HG03097 (cell line): ENCODE measurements around the gene PVR.
"Not testable (repeated sequence)": the region's sequence is repeated elsewhere in the genome, so short reads cannot be mapped to it uniquely, and the experiment has no call there.

Experiments
- ATAC-seq: cut with Tn5 transposase; IDR thresholded peaks from one replicate; pipeline ENCODE4 v1.9.1; 2021; ENCODE audit not compliant: unreplicated experiment, low FRiP score

The PVR gene

DNA sequence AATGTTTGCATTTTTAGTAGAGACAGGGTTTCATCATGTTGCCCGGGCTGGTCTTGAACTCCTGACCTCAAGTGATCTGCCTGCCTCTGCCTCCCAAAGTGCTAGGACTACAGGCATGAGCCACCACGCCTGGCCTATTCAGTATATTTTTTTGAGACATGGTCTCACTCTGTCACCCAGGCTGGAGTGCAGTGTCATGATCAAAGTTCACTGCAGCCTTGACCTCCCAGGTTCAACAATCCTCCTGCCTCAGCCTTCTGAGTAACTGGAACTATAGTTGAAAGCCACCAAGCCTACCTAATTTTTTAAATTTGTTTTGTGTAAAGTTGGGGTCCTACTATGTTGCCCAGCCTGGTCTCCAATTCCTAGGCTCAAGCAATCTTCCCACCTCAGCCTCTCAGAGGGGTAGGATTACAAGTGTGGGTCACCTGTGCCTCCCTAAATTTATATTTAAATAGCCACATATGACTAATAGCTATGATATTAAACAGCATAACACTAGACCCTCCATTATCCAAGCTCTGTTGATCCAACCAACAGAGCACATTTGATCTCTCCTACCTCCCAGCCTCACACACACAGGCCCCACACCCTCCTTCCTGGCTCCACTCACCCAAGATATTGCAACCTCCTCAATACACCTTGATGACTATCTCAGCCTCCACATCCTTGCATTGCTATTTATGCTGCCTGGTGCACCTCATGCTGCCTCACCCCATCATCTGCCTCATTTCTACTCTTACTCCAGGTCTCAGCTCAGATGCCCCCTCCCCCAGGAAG, 25.5 kb downstream of the PVR start:
- ATAC-seq: no peak

DNA sequence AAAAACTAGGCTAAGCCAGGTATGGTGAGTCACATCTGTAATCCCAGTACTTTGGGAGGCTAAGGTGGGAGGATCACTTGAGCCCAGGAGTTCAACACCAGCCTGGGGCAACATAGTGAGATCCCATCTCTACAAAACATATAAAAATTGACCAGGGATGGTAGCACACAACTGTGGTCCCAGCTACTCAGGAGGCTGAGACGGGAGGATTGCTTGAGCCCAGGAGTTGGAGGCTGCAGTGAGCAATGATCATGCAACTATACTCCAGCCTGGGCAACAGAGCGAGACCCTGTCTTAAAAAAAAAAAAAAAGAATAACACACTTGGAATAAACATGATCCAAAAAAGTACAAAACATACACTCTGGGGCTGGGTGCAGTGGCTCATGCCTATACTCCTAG, 26.3 kb downstream of the PVR start:
- ATAC-seq: not testable (repeated sequence)

DNA sequence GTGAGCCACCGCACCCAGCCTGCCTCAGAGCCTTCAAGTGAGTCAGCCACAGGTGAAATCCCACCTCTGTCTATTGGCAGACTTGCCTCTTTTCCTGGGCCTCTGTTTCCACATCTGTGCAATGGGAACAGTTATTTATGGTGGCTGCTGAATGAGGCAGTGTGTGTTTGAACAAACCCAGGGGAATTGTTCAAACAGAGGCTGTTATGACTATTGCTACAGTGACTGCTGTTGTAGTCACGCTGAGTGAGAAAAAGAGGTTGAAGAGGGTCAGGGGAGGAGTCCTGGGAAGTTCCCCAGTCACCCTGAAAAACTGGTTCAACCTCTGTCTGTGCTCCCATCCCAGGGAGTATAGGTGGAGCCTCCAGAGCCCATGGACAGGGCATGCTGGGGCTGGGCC, 27.7 kb downstream of the PVR start, which contains the start of gene CEACAM19:
Gene CEACAM19 (plus strand): TSS at position 83 of the 400 bp plus-strand sequence. CDS start 450 bp downstream, outside the sequence.
- no peak for ATAC-seq

DNA sequence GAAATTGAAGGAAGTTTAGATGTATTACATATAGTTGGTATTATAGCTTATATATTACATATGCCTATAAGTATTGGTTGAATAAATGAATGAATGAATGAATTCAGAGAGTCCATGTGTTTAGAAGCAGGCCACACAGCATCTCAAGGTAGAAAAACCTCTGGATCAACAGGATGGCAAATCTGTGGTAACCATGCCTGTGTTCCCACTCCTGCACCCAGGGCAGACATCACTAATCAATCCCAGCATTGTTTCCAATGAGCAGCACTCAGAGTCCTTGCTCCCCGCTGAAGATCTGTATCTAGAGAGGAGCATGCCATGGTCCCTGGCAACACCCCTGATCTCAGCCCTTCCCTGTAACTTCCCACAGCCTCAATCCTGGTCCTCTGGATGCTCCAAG, 28.5 kb downstream of the PVR start:
- no peak for ATAC-seq

DNA sequence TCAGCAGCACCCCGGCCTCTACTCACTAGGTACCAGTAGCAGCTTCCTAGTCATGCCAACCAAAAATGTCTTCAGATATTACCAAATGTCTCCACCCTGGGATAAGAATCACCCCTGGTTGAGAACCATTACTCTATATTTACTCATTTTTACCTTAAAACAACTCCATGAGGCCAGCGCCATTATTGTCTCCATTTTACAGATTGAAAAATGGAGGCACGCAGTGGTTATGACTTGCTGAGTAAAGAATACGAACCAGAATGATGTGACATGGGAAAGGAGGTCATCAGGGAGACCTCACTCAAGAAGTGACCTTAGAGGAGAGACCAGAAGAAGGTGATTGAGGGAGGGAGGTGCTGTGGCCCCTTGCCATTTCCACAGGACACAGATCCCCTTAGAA, 29.8 kb downstream of the PVR start:
- ATAC-seq: no peak

DNA sequence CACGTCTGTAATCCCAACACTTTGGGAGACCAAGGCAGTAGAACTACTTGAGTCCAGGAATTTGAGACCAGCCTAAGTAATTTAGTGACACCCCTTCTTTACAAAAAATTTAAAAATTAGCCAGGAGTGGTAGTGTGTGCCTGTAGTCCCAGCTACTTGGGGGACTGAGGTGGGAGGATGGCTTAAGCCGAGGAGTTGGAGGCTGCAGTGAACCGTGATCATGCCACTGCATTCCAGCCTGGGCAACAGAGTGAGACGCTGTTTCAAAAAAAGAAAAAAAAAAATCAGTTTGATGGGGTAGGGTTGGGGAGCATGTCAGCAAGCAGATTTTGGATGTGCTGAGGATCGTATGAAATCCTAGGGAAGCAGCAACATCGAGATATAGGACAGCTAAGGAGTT, 31.8 kb downstream of the PVR start:
- ATAC-seq: no peak

DNA sequence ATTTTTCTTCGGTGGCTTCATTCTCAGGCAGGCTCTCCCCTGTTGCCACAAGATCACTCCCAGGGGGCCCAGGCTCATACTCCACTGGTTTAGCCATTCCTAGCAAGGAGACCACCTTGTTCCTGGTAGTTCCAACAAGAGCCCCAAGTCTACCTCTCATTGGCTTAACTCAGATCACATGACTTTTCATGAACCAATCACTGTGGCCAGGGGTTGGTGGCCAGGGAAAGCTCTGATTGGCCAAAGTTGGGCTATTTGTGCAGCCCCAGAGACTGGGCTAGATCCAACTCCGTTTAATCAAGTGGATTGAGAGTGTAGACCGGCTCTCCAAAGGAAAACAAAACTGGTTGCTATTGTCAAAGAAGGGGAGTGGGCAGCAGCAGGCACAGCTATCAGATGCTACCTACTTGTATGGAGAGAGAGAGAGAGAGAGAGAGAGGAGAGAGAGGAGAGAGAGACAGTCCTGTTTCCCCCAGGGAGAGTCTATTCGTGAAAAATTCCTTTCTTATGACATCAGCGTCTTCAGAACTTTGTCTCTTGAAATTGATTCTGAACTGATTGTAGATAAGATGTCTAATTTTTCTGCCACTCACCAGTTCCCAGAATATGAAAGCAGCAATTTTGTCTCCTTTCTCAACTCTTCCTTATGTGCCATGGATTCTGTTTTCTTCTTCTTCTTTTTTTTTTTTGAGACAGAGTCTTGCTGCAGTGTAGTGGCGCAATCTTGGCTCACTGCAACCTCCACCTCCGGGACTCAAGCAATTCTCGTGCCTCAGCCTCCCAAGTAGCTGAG, 33.5 kb downstream of the PVR start:
- no peak for ATAC-seq

DNA sequence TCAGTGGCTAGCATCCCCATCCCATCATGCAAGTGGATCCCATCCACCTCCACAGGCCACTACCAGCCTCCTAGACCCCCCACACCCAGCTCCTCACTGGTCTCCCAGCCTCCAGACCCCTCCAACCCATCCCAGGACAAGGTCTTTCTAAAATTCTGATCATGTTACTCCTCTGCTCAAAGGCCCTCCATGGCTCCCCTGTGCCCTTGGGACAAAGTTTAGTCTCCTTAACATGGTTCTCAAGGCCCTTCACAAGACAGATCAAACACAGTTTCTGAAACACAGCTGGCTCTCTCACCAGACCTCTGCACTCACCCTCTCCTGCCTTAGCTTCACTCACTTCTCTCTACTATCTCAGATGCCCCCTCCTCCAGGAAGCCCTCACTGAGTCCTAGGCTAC, 36.8 kb downstream of the PVR start:
- no peak for ATAC-seq

DNA sequence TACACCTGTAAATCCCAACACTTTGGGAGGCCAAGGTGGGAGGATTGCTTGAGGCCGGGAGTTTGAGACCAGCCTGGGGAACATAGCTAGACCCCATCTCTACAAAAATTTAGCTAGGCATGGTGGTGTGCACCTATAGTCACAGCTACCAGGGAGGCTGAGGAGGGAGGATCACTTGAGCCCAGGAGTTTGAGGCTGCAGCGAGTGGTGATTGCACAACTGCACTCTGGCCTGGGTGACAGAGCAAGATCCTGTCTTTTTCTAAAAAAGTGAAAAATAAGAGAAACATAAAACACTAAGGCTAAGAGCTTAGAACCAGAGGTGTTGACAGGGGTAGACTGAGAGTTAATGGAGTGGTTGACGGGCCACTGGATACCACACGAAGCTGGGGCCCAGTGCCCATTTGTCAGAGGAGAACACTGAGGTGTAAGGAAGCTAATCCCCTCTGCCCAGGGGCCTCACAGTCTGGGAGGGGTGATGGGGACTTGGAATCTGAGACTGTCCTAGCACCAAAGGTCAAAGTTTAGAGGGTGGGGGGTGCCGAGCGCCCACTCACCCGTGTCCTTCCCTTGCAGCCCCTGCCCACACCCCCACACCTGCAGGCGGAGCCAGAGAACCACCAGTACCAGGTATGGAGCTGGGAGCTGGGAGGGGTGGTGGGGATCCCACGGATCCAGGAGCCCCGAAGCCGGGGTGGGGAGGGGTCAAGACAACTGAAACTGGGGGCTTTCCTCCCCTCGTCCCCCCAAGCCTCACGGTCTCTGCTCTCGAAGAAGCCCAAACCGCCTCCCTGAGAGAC, 38.5 kb downstream of the PVR start:
- ATAC-seq: no peak

DNA sequence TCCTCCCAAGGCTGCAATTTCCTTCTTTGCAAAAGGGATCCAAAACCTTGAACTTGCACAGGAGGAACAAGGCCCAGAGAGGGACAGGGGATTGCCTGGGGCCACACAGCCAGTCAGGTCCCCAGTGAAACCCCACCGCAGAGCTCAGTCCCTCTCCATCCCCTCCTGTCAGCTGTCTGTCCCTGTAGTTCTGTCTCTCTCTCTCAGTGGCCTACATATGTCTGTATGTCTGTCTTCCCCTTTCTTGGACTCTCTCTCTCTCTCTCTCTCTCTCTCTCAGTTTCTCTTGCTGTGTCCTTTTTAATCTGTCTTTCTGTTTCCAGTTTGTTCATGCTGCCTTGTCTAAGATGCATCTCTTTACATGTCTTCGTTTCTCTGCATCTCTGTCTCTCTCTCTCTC, 39.1 kb downstream of the PVR start:
- no peak for ATAC-seq

DNA sequence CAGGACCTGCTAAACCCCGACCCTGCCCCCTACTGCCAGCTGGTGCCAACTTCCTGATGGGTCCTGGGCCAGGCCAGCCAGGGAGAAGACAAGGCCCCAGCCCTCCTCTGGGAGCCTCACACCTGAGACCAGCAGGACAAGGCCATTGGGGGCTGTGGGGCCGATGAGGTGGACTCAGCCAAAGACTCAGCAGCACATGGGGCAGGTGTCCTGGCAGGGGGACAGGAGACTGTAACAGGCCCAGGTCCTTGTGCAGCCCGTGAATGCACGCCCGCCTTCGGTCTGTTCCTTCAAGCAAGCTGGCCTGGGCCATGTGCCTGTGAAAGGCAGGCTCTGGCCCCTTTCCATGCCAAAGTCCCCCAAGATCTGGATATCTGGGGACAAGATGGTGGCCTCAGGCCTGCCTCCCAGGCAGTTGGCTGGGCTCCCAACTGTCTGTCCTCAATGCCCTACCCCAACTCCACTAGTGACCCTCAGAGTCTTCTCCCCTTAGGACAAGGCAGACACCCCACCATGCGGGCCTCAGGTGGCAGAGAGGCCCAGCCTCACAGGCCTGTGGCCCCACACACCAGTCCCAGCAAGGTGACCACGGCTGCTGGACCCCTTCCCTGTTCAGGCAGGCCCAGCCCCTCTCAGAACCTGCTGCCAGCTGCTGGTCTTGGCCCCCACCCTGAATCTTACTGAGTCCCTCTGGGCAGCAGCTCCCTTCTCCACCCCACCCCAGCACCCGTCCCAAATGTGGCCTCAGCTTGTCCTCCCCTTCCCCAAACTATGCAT, 39.9 kb downstream of the PVR start:
- no peak for ATAC-seq

DNA sequence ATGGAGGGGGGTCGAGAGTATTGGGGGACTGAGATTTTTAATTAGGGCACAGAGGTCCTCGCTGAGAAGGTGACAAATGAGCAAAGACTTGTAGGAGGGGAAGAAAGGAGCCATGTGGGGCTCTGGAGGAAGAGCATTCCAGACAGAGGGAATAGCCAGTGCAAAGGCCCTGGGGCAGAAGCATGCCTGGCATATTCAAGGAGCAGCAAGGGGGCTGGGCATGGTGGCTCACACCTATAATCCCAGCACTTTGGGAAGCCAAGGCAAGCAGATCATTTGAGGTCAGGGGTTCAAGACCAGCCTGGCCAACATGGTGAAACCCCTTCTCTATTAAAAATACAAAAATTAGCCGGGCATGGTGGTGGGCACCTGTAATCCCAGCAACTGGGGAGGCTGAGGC, 40.7 kb downstream of the PVR start:
- ATAC-seq: not testable (repeated sequence)

DNA sequence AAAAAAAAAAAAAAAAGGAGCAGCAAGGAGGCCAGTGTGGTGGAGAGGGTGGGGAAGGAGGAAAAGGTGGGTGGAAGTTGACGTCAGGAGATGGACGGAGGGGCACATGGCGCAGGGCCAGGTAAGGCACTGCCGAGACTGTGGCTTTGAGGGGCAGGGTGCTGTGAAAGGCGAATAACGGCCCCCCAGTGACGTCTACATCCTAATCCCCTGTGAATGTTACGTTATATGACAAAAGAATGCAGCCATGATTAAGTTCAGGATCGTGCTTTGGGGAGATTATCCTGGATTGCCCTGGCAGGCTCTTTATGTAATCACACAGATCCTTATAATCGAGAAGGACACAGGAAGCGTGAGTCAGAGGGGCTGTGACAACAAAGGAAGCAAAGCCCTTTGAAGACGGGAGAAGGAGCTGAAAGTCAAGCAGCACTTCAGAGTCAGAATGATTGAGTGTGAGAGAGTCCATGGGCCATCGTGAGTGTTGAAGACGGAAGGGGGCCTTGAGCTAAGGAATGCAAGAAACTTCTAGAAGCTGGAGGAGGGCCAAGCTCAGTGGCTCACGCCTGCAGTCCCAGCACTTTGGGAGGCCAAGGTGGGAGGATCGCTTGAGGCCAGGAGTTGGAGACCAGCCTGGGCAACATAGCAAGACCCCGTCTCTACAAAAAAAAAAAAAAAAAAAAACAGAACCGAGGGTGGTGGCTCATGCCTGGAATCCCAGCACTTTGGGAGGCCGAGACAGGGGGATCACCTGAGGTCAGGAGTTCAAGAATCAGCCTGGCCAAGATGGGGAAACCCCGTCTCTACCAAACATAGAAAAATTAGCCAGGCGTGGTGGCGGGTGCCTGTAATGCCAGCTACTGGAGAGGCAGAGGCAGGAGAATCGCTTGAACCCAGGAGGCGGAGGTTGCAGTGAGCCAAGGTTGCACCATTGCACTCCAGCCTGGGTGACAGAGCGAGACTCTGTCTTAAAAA, 41.5 kb downstream of the PVR start:
- ATAC-seq: no peak

DNA sequence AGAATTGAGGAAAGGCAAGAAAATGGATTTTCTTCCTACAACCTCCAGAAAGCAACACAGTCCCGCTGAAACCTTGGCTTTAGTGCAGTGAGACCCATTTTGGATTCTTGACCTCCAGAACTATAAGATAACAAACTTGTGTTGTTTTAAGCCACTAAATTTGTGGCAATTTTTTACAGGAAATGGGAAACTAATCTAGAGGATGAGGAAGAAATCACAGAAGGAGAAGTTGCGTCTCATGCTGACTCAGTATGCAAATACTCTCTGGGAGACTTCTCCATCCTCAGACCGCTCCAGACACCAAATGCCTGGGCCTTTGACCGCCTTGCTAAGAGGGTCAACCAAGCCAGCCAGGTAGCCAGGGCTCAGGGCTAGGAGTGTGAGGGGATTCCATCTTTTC, 42.2 kb downstream of the PVR start:
- ATAC-seq: no peak

DNA sequence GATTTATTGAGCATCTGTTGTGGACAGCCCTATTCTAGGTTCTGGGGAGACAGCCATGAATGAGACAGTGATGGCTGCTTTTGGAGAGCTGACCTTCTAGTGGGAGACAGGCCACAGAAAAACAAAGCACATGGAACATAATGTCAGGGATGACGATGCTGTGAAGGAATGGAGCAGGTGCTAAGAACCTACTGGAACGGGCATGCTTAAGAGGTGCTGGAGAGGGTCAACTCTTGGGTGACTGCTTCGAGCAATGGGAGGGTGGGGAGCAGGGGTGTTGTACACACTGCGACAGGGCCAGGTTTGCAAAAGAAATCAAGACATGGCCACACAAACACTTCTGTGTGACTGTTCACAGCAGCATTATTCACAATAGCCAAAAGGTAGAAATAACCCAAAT, 43.2 kb downstream of the PVR start:
- ATAC-seq: no peak

DNA sequence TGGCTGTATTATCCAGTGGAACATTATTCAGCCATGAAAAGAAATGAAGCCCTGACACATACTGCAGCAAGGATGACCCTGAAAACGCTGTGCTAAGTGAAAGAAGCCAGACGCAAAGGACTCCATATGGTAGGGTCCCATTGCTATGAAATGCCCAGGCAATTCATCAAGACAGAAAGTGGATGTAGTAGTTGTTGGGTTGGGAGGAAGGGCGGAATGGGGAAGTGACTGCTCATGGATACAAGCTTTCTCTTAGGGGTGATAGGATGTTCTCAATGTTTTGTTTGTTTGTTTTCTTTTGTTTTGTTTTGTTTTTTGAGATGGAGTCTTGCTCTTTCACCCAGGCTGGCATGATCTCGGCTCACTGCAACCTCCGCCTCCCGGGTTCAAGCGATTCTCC, 44.2 kb downstream of the PVR start:
- ATAC-seq: no peak

DNA sequence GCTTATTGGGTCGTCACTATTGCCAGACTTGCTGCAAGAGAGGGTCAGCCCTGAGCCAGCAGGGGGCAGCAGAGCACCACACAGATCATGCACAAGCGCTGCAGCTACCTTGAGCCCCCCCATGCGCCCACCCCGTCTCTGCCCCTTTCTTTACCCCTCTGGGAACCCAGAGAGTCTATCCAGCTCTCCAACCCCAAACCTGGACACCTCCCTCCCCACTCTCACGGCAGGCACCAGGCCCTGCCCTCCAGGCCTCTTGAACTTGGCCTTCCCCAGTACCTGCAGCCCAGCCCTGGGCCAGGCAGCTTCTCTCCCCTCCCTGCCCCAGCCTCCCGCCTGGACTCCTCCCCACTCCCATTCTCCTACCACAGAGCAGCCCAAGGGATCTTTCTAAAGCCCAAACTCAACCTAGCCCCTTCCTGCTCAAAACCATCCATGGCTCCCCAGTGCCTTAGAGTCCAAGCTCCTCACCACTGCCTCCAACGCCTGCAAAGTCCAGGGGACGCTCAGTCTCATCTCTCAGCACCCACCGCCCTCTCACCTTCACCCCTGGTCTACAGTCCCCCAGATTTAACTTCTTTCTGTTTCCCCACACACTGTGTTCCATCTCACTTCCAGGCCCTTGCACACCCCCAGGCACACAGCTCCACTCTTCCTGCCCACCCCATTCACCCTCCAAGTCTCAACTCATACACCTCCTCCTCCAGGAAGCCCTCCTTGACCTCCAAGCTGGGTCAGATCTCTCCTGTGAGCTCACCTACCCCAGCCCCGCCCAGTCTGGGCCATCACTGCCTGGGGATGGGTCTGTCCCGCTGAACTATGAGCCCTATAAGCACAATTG, 45.8 kb downstream of the PVR start:
- no peak for ATAC-seq

DNA sequence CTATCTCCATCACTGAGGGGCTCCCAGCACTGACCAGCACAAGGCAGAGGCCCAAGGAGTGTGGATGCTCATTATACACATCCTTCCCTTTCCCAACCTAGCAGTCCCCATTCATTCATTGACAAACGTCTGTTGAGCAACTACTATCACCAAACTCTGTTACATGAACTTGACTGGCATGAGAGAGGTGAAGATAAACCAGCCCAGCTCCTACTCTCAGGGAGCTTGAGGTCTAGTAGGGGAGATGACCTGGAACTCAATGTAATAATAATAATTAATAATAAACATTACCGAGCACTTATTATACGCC, 46.4 kb downstream of the PVR start:
- no peak for ATAC-seq

DNA sequence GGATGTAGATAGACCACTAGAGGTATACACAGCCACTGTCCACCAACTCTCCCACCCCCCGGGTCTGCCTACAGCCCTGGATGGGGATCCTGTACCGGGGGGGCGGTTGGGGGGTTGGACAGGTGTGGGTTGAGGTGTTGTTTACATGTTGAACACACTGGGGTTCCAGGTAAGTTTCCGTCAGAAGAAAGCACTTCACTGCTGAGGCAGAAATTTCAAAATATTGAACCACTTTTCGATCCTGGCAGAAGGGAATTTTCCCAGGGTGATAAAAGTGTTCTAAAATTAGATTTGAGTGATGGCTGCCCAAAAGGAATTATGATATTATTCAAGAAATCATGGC, 48.6 kb downstream of the PVR start:
- ATAC-seq: no peak
